Spleen (tissue), 11 donors: ENCODE results near the gene MRPL54. TPM values are rescaled to one million over a fixed set of nuclear protein-coding genes. Genes with fewer than 3 reads are reported as not detected.

Experiments used
- DNase-seq: peaks from one replicate; pipeline ENCODE4 v3.0.0-alpha.2; 2020
- H3K27ac ChIP-seq, 8 donors: fragments of 200-600 bp; sonication (generic) in 7 of 8; 1 replicate in 4 of 8; 2 replicates in 4 of 8; pipeline versions ENCODE4 v1.5.0 to v1.8.0; 2016 to 2021; ENCODE audit warnings: inconsistent platforms in 4 of 8, mild to moderate bottlenecking in 4 of 8, moderate library complexity in 1 of 8
- H3K27me3 ChIP-seq, 7 donors: fragments of 200-600 bp; sonication (generic) in 6 of 7; replicated peaks in 1 of 7; 1 replicate in 4 of 7; 2 replicates in 3 of 7; pipeline versions ENCODE4 v1.5.0 to v1.8.0; 2016 to 2021; ENCODE audit warnings: inconsistent platforms in 3 of 7, mild to moderate bottlenecking in 1 of 7
- H3K36me3 ChIP-seq, 6 donors: fragments of 200-600 bp; sonication (generic) in 5 of 6; 1 replicate in 4 of 6; 2 replicates in 2 of 6; pipeline versions ENCODE4 v1.5.0 to v1.8.0; 2016 to 2021; ENCODE audit warnings: inconsistent platforms in 2 of 6
- H3K4me1 ChIP-seq, 6 donors: fragments of 200-600 bp; sonication (generic) in 5 of 6; 1 replicate in 3 of 6; 2 replicates in 3 of 6; pipeline versions ENCODE4 v1.5.0 to v1.8.0; 2016 to 2021; ENCODE audit warnings: inconsistent platforms in 3 of 6
- H3K4me3 ChIP-seq, 8 donors: fragments of 200-600 bp; sonication (generic) in 7 of 8; 1 replicate in 4 of 8; 2 replicates in 4 of 8; pipeline versions ENCODE4 v1.5.0 to v1.8.0; 2016 to 2021; ENCODE audit warnings: inconsistent platforms in 4 of 8, mild to moderate bottlenecking in 4 of 8, moderate library complexity in 2 of 8
- H3K9me3 ChIP-seq, 8 donors: fragments of 200-600 bp; sonication (generic) in 7 of 8; 1 replicate in 4 of 8; 2 replicates in 4 of 8; pipeline versions ENCODE4 v1.5.0 to v1.8.0; 2016 to 2021; ENCODE audit warnings: inconsistent platforms in 4 of 8
- CTCF ChIP-seq, 11 experiments: fragments of 200-600 bp in 7 of 11; fragments of 450-650 bp in 4 of 11; sonication (generic) in 4 of 11; IDR thresholded peaks in 8 of 11; conservative IDR thresholded peaks in 3 of 11; 1 replicate in 7 of 11; 2 replicates in 4 of 11; pipeline versions ENCODE4 v1.4.0 to v1.8.0; 2016 to 2021; ENCODE audit warnings: antibody characterized with exemption in 11 of 11, inconsistent platforms in 4 of 11, mild to moderate bottlenecking in 1 of 11
- POLR2A ChIP-seq, 3 donors: fragments of 450-650 bp; IDR thresholded peaks; one replicate each; pipeline ENCODE4 v1.5.1; 2017; ENCODE audit warnings: antibody characterized with exemption in 3 of 3, mild to moderate bottlenecking in 1 of 3
- POLR2AphosphoS5 ChIP-seq, 3 donors: sonication (generic); formaldehyde crosslinking; IDR thresholded peaks; one replicate each; pipeline ENCODE4 v1.5.1; 2017; ENCODE audit warnings: antibody characterized with exemption in 3 of 3
- WGBS, 5 donors: extraction: QIAGEN DNeasy Blood & Tissue Kit in 3 of 5; methylation state at CpG; one replicate each; pipeline versions ENCODE4 v1.1.5 to v1.1.7; 2013 to 2018; 5-methylcytosine and 5-hydroxymethylcytosine counted together
- intact Hi-C: fragments of 100-400 bp; cut with DNase I; formaldehyde crosslinking; loops from one replicate; pipeline ENCODE4 v1.15.0; 2023; ENCODE audit warnings: low total_unique reads
- polyA plus RNA-seq, 3 donors: library from polyadenylated mRNA; stranded (reverse); fragments of 200-250 nt; gene quantifications; one replicate each; pipeline ENCODE4 v1.2.1, GENCODE V29; 2013
- total RNA-seq, 7 donors: library from RNA; depleted of rRNA in 3 of 7; stranded (reverse); fragments of >200 nt in 3 of 7; fragmentation: NEBNext Ultra II Directional in 4 of 7; extraction: Animal tissue kit (Norgen Biotek cat#: 25700) in 4 of 7; gene quantifications; one replicate each; pipeline versions ENCODE4 v1.1.0 to v1.2.1, GENCODE V29; 2016 to 2021
- donor health status: healthy with polysubstance abuse.
- donor health status: DM: no; HTN: no; CAD: no; lungs with moderate emphysema.
- donor health status: DM: no; HTN: no; CAD: no.
- donor health status: Bipolar disorder and iron deficiency.
- donor health status: healthy.
- donor health status: DM: no; HTN: no; CAD: no.
- donor health status: DM: yes; HTN: yes; CAD: no.

The MRPL54 gene
- total and polyA plus RNA-seq, 10 donors, result 38.7 to 157 (median 52.6) TPM

- Histone ChIP-seq H3K4me3 (no peak overlapping the region), H3K36me3 (peaks cover 0 to 56% (median 44%) of the 10 kb centered on the region in 6 donors), H3K9me3 (no peaks in the 10 kb centered on the region), H3K27ac (peak overlapping the region in 3 of 8 donors; percentile 21 to 58 (median 23)), H3K27me3 (no peaks in the 10 kb centered on the region), H3K4me1 (peaks cover 9 to 40% (median 24%) of the 10 kb centered on the region in 6 donors)
- intact Hi-C loops, result no loop called here
- TF ChIP-seq POLR2AphosphoS5 (IDR thresholded peaks at IDR 0.05) (peak in 1 of 3 donors; percentile 12), CTCF (IDR thresholded peaks at IDR 0.05 in 8 of 11, conservative IDR thresholded peaks at IDR 0.05 in 3 of 11) (no peak), POLR2A (IDR thresholded peaks at IDR 0.05) (no peak)
- 60 to 74% (median 64%) methylated on average over 7 of the region's 7 CpGs for WGBS, 5 donors
- DNase-seq, result no peak
Measured at GRCh38 chr19:3766520-3766919, 4.0 kb downstream of the MRPL54 start.

- no peak for TF ChIP-seq POLR2AphosphoS5 (IDR thresholded peaks at IDR 0.05)
- no peak for TF ChIP-seq POLR2A (IDR thresholded peaks at IDR 0.05)
- TF ChIP-seq CTCF (IDR thresholded peaks at IDR 0.05 in 8 of 11, conservative IDR thresholded peaks at IDR 0.05 in 3 of 11), result no peak
- Histone ChIP-seq H3K4me1 (peaks cover 9 to 35% (median 19%) of the 10 kb centered on the region in 6 donors), H3K27ac (peak overlapping the region in 1 of 8 donors; percentile 58), H3K27me3 (no peaks in the 10 kb centered on the region), H3K4me3 (no peak overlapping the region), H3K9me3 (no peaks in the 10 kb centered on the region), H3K36me3 (peaks cover 0 to 56% (median 44%) of the 10 kb centered on the region in 6 donors)
- no peak for DNase-seq
- WGBS, 5 donors, result 91 to 97% (median 95%) methylated on average over 7 to 23 of the region's 23 CpGs
- intact Hi-C loops, result no loop called here
Measured at GRCh38 chr19:3767050-3767449, 4.6 kb downstream of the MRPL54 start.

GRCh38 chr19:3768015-3768747 lies 5.7 kb downstream of the MRPL54 start:
- no peak for DNase-seq
- intact Hi-C loops, result no loop called here

More at GRCh38 chr19:3768015-3768747, 5.7 kb downstream of the MRPL54 start:
- no peak overlapping the region for H3K27ac ChIP-seq
- H3K27me3 ChIP-seq, result no peaks in the 10 kb centered on the region
- TF ChIP-seq POLR2AphosphoS5 (IDR thresholded peaks at IDR 0.05), result no peak
- no peak for TF ChIP-seq CTCF (IDR thresholded peaks at IDR 0.05 in 8 of 11, conservative IDR thresholded peaks at IDR 0.05 in 3 of 11)
- no peak for TF ChIP-seq POLR2A (IDR thresholded peaks at IDR 0.05)
- peaks cover 7 to 28% (median 12%) of the 10 kb centered on the region in 6 donors for H3K4me1 ChIP-seq
- no peak overlapping the region for H3K4me3 ChIP-seq
- WGBS, 5 donors, result 83 to 93% (median 90%) methylated on average over 16 to 25 of the region's 25 CpGs
- H3K9me3 ChIP-seq, result no peaks in the 10 kb centered on the region
- H3K36me3 ChIP-seq, result peaks cover 0 to 56% (median 44%) of the 10 kb centered on the region in 6 donors
